Endodermal cell (in vitro differentiated cells): ENCODE data around the gene C12orf57. TPM values are rescaled to one million over a fixed set of nuclear protein-coding genes. Genes with fewer than 3 reads are reported as not detected.

Experiments
- DNase-seq: peaks from one replicate; pipeline ENCODE4 v3.0.0-alpha.2; 2017
- H3K27ac ChIP-seq: 2 replicates; pipeline ENCODE4 v1.5.1; 2013; ENCODE audit warnings: mild to moderate bottlenecking, low read depth, low read length, moderate library complexity
- H3K27me3 ChIP-seq: 2 replicates; pipeline ENCODE4 v1.6.1; 2013; ENCODE audit warnings: mild to moderate bottlenecking, low read length, moderate library complexity; ENCODE audit not compliant: insufficient read depth, control insufficient read depth, poor library complexity, severe bottlenecking
- H3K36me3 ChIP-seq: 2 replicates; pipeline ENCODE4 v1.7.0; 2013; ENCODE audit warnings: mild to moderate bottlenecking, low read length, moderate library complexity; ENCODE audit not compliant: control insufficient read depth, insufficient read depth
- H3K4me1 ChIP-seq: one replicate; pipeline ENCODE4 v1.7.0; 2013; ENCODE audit warnings: low read length; ENCODE audit not compliant: control insufficient read depth, insufficient read depth
- H3K4me3 ChIP-seq: 2 replicates; pipeline ENCODE4 v1.5.1; 2013; ENCODE audit warnings: mild to moderate bottlenecking, low read length, moderate library complexity
- H3K9ac ChIP-seq: 2 replicates; pipeline ENCODE4 v1.6.1; 2013; ENCODE audit warnings: mild to moderate bottlenecking, low read length, moderate library complexity; ENCODE audit not compliant: poor library complexity, severe bottlenecking; ENCODE audit errors: extremely low read depth
- H3K9me3 ChIP-seq: 2 replicates; pipeline ENCODE4 v1.6.1; 2013; ENCODE audit warnings: mild to moderate bottlenecking, low read length, moderate library complexity; ENCODE audit not compliant: control insufficient read depth
- H3K27ac Mint-ChIP-seq: 2 replicates; pipeline ENCODE4 v1.8.0; 2020; ENCODE audit warnings: mixed read lengths
- H3K27me3 Mint-ChIP-seq: 2 replicates; pipeline ENCODE4 v1.8.0; 2021; ENCODE audit warnings: mild to moderate bottlenecking, mixed read lengths; ENCODE audit not compliant: insufficient read depth
- H3K36me3 Mint-ChIP-seq: 2 replicates; pipeline ENCODE4 v1.8.0; 2020; ENCODE audit warnings: low read depth, mixed read lengths
- H3K4me1 Mint-ChIP-seq: 2 replicates; pipeline ENCODE4 v1.8.0; 2020; ENCODE audit warnings: mixed read lengths
- H3K4me3 Mint-ChIP-seq: 2 replicates; pipeline ENCODE4 v1.8.0; 2020; ENCODE audit warnings: mild to moderate bottlenecking, moderate library complexity, mixed read lengths
- H3K9me3 Mint-ChIP-seq: 2 replicates; pipeline ENCODE4 v1.8.0; 2020; ENCODE audit warnings: mild to moderate bottlenecking, mixed read lengths
- WGBS, 2 experiments: methylation state at CpG; one replicate each; pipeline versions ENCODE4 v1.1.5 to v1.1.7; 2013; ENCODE audit warnings: missing lambda C conversion rate in 2 of 2, mixed read lengths in 1 of 2; ENCODE audit not compliant: insufficient coverage in 1 of 2, insufficient read length in 1 of 2; 5-methylcytosine and 5-hydroxymethylcytosine counted together
- microRNA-seq: library from miRNA; unstranded; fragments of <30 nt; microRNA quantifications from one replicate; pipeline ENCODE4 v1.2.0, GENCODE V29; 2020; ENCODE audit warnings: borderline microRNAs expressed
- total RNA-seq, 2 donors: library from RNA; stranded (reverse); fragmentation: NEBNext Ultra II Directional in 1 of 2; extraction: Animal tissue kit (Norgen Biotek cat#: 25700) in 1 of 2; gene quantifications; 2 replicates in 1 of 2; 3 replicates in 1 of 2; pipeline ENCODE4 v1.2.1, GENCODE V29; 2021
- TF ChIP-seq, protein P1 (sequence below): fragments of 200-600 bp; sonication (generic); conservative IDR thresholded peaks from 2 replicates; pipeline ENCODE4 v1.5.0; 2021; ENCODE audit warnings: antibody characterized with exemption, mild to moderate bottlenecking

The C12orf57 gene
- total RNA-seq, 2 donors from 2014 or later: 141 to 257 TPM

DNA sequence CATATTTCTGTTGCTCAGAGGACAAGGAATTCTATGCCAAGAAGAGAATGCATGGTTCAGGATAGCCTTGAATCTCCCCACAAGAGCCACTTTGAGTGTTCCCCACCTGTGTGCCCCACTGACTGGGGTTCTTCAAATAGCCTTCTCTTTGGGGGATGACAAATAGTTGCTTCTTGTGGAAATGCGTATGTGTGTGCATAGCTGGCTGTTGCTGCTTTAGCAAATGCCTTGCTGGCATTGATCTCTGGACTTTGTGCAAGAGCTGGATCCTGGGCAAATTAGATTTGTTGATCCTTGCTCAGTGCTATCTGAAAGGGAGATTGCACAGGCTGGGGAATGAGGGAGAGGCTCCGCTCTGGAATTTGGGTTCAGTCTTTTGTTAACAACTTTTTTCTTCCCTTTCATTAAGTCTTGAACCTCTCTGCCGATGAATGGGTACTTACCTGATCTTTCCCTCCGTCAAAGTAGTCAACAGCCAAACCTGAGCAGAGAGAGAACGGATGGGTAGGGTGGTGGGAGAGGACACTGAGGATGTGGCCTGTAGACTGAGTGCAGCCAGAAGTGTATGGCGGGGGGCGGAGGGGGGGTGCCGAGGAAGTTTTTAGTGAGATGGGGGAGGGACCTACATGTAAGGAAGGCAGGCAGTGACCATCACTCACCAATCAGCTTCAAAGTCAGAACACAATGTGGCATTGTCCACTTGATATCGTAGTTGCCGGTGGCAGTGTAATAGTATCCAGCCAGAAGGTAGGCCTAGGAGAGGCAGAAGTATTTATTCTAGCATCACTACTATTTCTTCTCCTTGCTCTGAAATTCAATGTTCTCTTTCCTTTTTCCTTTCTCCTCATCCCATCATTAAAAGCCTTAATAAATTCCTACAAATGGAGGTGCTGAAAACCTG lies 37.6 kb downstream of the C12orf57 start:
- H3K36me3 Mint-ChIP-seq: peaks cover 66% of the 10 kb centered on the region
- no peak overlapping the region for H3K4me3 ChIP-seq
- peak overlapping the region; percentile 50 for H3K27ac Mint-ChIP-seq
- H3K9ac ChIP-seq: no peak overlapping the region
- no peaks in the 10 kb centered on the region for H3K4me1 Mint-ChIP-seq
- 93 to 97% methylated on average over 4 to 8 of the region's 10 CpGs for WGBS, 2 experiments
- no peak for DNase-seq
- H3K36me3 ChIP-seq: peaks cover 67% of the 10 kb centered on the region
- no peaks in the 10 kb centered on the region for H3K9me3 Mint-ChIP-seq
- no peaks in the 10 kb centered on the region for H3K4me1 ChIP-seq
- no peaks in the 10 kb centered on the region for H3K27me3 Mint-ChIP-seq
- no peaks in the 10 kb centered on the region for H3K9me3 ChIP-seq
- no peaks in the 10 kb centered on the region for H3K27me3 ChIP-seq
- TF ChIP-seq, protein P1, sequence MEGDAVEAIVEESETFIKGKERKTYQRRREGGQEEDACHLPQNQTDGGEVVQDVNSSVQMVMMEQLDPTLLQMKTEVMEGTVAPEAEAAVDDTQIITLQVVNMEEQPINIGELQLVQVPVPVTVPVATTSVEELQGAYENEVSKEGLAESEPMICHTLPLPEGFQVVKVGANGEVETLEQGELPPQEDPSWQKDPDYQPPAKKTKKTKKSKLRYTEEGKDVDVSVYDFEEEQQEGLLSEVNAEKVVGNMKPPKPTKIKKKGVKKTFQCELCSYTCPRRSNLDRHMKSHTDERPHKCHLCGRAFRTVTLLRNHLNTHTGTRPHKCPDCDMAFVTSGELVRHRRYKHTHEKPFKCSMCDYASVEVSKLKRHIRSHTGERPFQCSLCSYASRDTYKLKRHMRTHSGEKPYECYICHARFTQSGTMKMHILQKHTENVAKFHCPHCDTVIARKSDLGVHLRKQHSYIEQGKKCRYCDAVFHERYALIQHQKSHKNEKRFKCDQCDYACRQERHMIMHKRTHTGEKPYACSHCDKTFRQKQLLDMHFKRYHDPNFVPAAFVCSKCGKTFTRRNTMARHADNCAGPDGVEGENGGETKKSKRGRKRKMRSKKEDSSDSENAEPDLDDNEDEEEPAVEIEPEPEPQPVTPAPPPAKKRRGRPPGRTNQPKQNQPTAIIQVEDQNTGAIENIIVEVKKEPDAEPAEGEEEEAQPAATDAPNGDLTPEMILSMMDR: no peak
- no peak overlapping the region for H3K4me3 Mint-ChIP-seq
- no peak overlapping the region for H3K27ac ChIP-seq

DNA sequence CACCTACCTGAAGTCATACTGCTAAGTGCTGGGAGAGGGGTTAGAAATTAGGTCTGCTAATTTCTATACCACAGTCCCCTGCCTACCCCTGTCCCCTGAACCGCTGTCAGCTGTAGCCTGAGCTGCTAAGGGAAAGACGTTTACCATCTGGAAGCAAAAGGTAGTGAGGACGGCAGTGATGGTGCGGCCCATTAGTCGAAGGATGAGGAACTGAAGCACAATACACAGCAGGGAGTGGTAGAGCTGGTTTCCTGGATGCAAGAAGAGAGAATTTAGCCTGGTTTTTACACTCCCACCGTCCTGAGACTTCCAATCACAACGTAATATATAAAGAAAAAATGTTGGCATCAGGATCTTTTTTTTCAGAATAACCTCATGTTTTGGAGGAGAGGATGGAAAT lies 38.7 kb downstream of the C12orf57 start:
- Histone ChIP-seq H3K27ac (no peak overlapping the region), H3K9ac (no peak overlapping the region), H3K36me3 (peaks cover 56% of the 10 kb centered on the region), H3K4me1 (no peaks in the 10 kb centered on the region), H3K4me3 (no peak overlapping the region), H3K9me3 (no peaks in the 10 kb centered on the region), H3K27me3 (no peaks in the 10 kb centered on the region)
- TF ChIP-seq, protein P1: no peak
- no peak for DNase-seq
- no peaks in the 10 kb centered on the region for H3K4me1 Mint-ChIP-seq
- no peak overlapping the region for H3K27ac Mint-ChIP-seq
- 93 to 94% methylated on average over 3 to 7 of the region's 7 CpGs for WGBS, 2 experiments
- H3K9me3 Mint-ChIP-seq: no peaks in the 10 kb centered on the region
- H3K27me3 Mint-ChIP-seq: no peaks in the 10 kb centered on the region
- peaks cover 57% of the 10 kb centered on the region for H3K36me3 Mint-ChIP-seq
- H3K4me3 Mint-ChIP-seq: no peak overlapping the region

DNA sequence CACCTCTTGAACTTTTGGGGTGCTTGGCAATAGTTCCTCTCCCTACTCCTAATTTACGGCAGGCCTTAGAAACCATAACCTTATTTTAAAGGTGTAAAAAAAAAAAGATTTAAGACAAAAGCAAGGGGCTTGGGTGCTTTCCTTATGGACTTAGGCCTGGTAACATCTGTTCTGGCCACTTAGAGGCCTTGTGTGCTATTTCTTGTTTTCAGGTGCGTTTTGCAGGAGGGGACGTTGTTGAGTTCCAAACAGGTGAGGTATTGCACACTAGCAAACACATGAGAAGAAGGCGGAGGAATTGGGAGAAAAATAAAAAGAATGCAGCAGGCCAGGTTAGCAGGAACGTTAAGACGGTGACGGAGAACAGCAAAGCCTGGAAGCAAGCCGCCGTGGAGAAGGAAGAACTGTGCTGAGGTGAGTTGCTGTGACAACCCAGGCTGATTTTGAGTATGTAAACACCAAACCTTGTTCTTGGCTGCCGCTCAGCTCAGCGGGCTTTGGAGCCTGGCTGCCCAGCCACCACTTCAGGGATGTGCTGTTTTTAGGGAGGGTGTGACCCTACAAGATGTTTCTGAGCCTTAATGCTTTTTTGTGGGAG lies 44.2 kb downstream of the C12orf57 start:
- H3K9me3 Mint-ChIP-seq: no peaks in the 10 kb centered on the region
- no peaks in the 10 kb centered on the region for H3K9me3 ChIP-seq
- peak overlapping the region; percentile 2 for H3K27ac Mint-ChIP-seq
- H3K27ac ChIP-seq: no peak overlapping the region
- no peak overlapping the region for H3K4me3 Mint-ChIP-seq
- DNase-seq: no peak
- TF ChIP-seq, protein P1: no peak
- H3K4me1 ChIP-seq: no peaks in the 10 kb centered on the region
- peaks cover 44% of the 10 kb centered on the region for H3K36me3 ChIP-seq
- WGBS, 2 experiments: 91 to 94% methylated on average over 8 to 11 of the region's 11 CpGs
- H3K36me3 Mint-ChIP-seq: peaks cover 43% of the 10 kb centered on the region
- H3K9ac ChIP-seq: no peak overlapping the region
- H3K27me3 Mint-ChIP-seq: no peaks in the 10 kb centered on the region
- no peaks in the 10 kb centered on the region for H3K4me1 Mint-ChIP-seq
- no peak overlapping the region for H3K4me3 ChIP-seq
- no peaks in the 10 kb centered on the region for H3K27me3 ChIP-seq

Small RNA genes within 50 kb of the gene (microRNA-seq; reads per million reads assigned to microRNA genes)
- gene MIR141: 444 reads per million, percentile 90 among the genes with 10 or more reads in this experiment
- 3,529 reads per million, percentile 97 among the genes with 10 or more reads in this experiment for gene MIR200C

Other genes with a start within 250 kb of the C12orf57 start
- 1 to 10 TPM; 2.6 to 7.1 TPM for gene PIANP, start 243.2 kb upstream of the C12orf57 start, total RNA-seq
- gene COPS7A, start 220.0 kb upstream of the C12orf57 start, total RNA-seq: 10 to 100 TPM; 43.3 to 69.2 TPM
- 100 to 1,000 TPM; 219 to 393 TPM for gene MLF2, start 190.9 kb upstream of the C12orf57 start, total RNA-seq
- 100 to 1,000 TPM; 637 to 888 TPM for gene PTMS, start 177.7 kb upstream of the C12orf57 start, total RNA-seq
- 1 to 10 TPM; 1.9 to 7.3 TPM for gene LAG3, start 171.5 kb upstream of the C12orf57 start, total RNA-seq
- gene CD4, start 154.5 kb upstream of the C12orf57 start, total RNA-seq: 1 to 10 TPM in 1 of 2 donors, under 1 TPM in 1; 0.77 to 1.3 TPM
- gene GPR162, start 122.2 kb upstream of the C12orf57 start, total RNA-seq: 10 to 100 TPM; 14.7 to 15.0 TPM
- 10 to 100 TPM; 58.4 to 63.1 TPM for gene P3H3, start 115.6 kb upstream of the C12orf57 start, total RNA-seq
- gene GNB3, start 103.1 kb upstream of the C12orf57 start, total RNA-seq: 10 to 100 TPM; 10.0 to 17.1 TPM
- gene CDCA3, start 92.7 kb upstream of the C12orf57 start, total RNA-seq: 10 to 100 TPM; 53.1 to 63.9 TPM
- gene USP5, start 91.9 kb upstream of the C12orf57 start, total RNA-seq: 100 to 1,000 TPM; 120 to 257 TPM
- gene TPI1, start 76.5 kb upstream of the C12orf57 start, total RNA-seq: 1,000 to 10,000 TPM in 1 of 2 donors, 100 to 1,000 TPM in 1; 805 to 1,294 TPM
- gene SPSB2, start 70.7 kb upstream of the C12orf57 start, total RNA-seq: 10 to 100 TPM; 34.6 to 36.5 TPM
- gene LRRC23, start 39.2 kb upstream of the C12orf57 start, total RNA-seq: 10 to 100 TPM in 1 of 2 donors, 1 to 10 TPM in 1; 7.8 to 11.5 TPM
- 100 to 1,000 TPM; 104 to 139 TPM for gene ENO2, start 29.4 kb upstream of the C12orf57 start, total RNA-seq
- gene ATN1, start 16.1 kb upstream of the C12orf57 start, total RNA-seq: 100 to 1,000 TPM; 111 to 244 TPM
- not detected for gene RNU7-1, start 206 bp upstream of the C12orf57 start, total RNA-seq
- gene PTPN6, start 7.3 kb downstream of the C12orf57 start, total RNA-seq: 10 to 100 TPM; 35.7 to 68.0 TPM
- 100 to 1,000 TPM; 260 to 512 TPM for gene PHB2, start 26.6 kb downstream of the C12orf57 start, total RNA-seq
- gene EMG1, start 26.9 kb downstream of the C12orf57 start, total RNA-seq: 100 to 1,000 TPM in 1 of 2 donors, 10 to 100 TPM in 1; 61.1 to 115 TPM
- gene LPCAT3, start 74.5 kb downstream of the C12orf57 start, total RNA-seq: 10 to 100 TPM; 33.6 to 86.7 TPM
- gene C1S, start 116.7 kb downstream of the C12orf57 start, total RNA-seq: 10 to 100 TPM; 13.4 to 14.3 TPM
- 1 to 10 TPM; 3.9 TPM for gene C1R, start 148.4 kb downstream of the C12orf57 start, total RNA-seq
- gene C1RL, start 165.2 kb downstream of the C12orf57 start, total RNA-seq: 10 to 100 TPM; 32.5 to 46.4 TPM
- gene RBP5, start 184.9 kb downstream of the C12orf57 start, total RNA-seq: 10 to 100 TPM; 19.3 to 31.2 TPM
- 100 to 1,000 TPM in 1 of 2 donors, 10 to 100 TPM in 1; 69.7 to 135 TPM for gene CLSTN3, start 186.3 kb downstream of the C12orf57 start, total RNA-seq
- 100 to 1,000 TPM in 1 of 2 donors, 10 to 100 TPM in 1; 73.5 to 106 TPM for gene PEX5, start 245.7 kb downstream of the C12orf57 start, total RNA-seq